MV-4-11 (cell line): ENCODE measurements around the gene TMEM223.
"Not testable (repeated sequence)": the region's sequence is repeated elsewhere in the genome, so short reads cannot be mapped to it uniquely, and the experiment has no call there.

Source experiments
- DNase-seq: peaks from one replicate; lab custom pipeline; 2025; lab: John Stamatoyannopoulos, UW

Gene TMEM223

GRCh38 chr11:62752994-62753735, 38.6 kb downstream of the TMEM223 start:
- DNase-seq = no peak

GRCh38 chr11:62752177-62752785, 39.5 kb downstream of the TMEM223 start:
- DNase-seq = no peak

GRCh38 chr11:62749931-62750330, 41.9 kb downstream of the TMEM223 start:
- not testable (repeated sequence) for DNase-seq

GRCh38 chr11:62747475-62748160, 44.2 kb downstream of the TMEM223 start:
- DNase-seq = no peak
